Activated B cell treated with CpG ODN at 0.5 μM for 24 hours (primary cell): Measurements from ENCODE around the gene LYRM4. TPM values are rescaled to one million over a fixed set of nuclear protein-coding genes. Genes with fewer than 3 reads are reported as not detected.

ENCODE experiments used
- ATAC-seq: fragments of 200-7000 bp; cut with Tn5 transposase; one replicate; pipeline ENCODE4 v1.10.0; 2021; ENCODE audit warnings: low read depth, mild to moderate bottlenecking, moderate library complexity
- CTCF ChIA-PET: fragments of 350-600 bp; sonication (Branson Sonifier 250); formaldehyde crosslinking; loops from one replicate; lab custom pipeline; 2021; ENCODE audit warnings: antibody characterized with exemption; lab: Charles Lee
- POLR2A ChIA-PET: fragments of 350-600 bp; sonication (Branson Sonifier 250); formaldehyde crosslinking; loops from one replicate; lab custom pipeline; 2021; ENCODE audit warnings: antibody characterized with exemption; lab: Charles Lee
- DNase-seq: peaks from one replicate; pipeline ENCODE4 v3.0.0; 2022
- H3K27ac Mint-ChIP-seq: one replicate; pipeline ENCODE4 v1.8.0; 2020; ENCODE audit warnings: mixed read lengths
- H3K27me3 Mint-ChIP-seq: one replicate; pipeline ENCODE4 v1.8.0; 2021; ENCODE audit warnings: mixed read lengths
- H3K36me3 Mint-ChIP-seq: one replicate; pipeline ENCODE4 v1.8.0; 2021; ENCODE audit warnings: low read depth, mixed read lengths
- H3K4me1 Mint-ChIP-seq: one replicate; pipeline ENCODE4 v1.8.0; 2021; ENCODE audit warnings: mixed read lengths
- H3K4me3 Mint-ChIP-seq: one replicate; pipeline ENCODE4 v1.8.0; 2020; ENCODE audit warnings: mild to moderate bottlenecking, mixed read lengths
- H3K9me3 Mint-ChIP-seq: one replicate; pipeline ENCODE4 v1.8.0; 2020; ENCODE audit warnings: mixed read lengths
- CTCF ChIP-seq: fragments of 200-600 bp; IDR thresholded peaks from one replicate; pipeline ENCODE4 v1.8.0; 2022; ENCODE audit warnings: antibody characterized with exemption, mild to moderate bottlenecking
- intact Hi-C: fragments of 100-400 bp; cut with micrococcal nuclease; formaldehyde crosslinking; loops from one replicate; pipeline ENCODE4 v1.15.1; 2024
- total RNA-seq: library from RNA; stranded (reverse); gene quantifications from 2 replicates; pipeline ENCODE4 v1.2.3, GENCODE V29; 2022

LYRM4 gene
- total RNA-seq, 1 donor from 2014 or later = 51.2 TPM

- H3K27me3 Mint-ChIP-seq = no peaks in the 10 kb centered on the region
- ChIA-PET POLR2A (interaction anchor here (0.7 to 2.8 kb wide), 2 partner anchors 29 to 43 kb away, joined by 3 to 37 read pairs; no protein-coding TSS in a partner anchor), CTCF (interaction anchor here (1.1 kb wide), 1 partner anchor 43 kb away, joined by 7 read pairs; no protein-coding TSS in a partner anchor)
- peak overlapping the region; percentile 97 for H3K27ac Mint-ChIP-seq
- TF ChIP-seq CTCF = no peak
- H3K36me3 Mint-ChIP-seq = peaks cover 21% of the 10 kb centered on the region
- intact Hi-C loops = no loop called here
- no peaks in the 10 kb centered on the region for H3K9me3 Mint-ChIP-seq
- peaks cover 25% of the 10 kb centered on the region for H3K4me1 Mint-ChIP-seq
- peak overlapping the region; percentile 98 for H3K4me3 Mint-ChIP-seq
- no peak for ATAC-seq
- DNase-seq = no peak
Measured at GRCh38 chr6:5259428-5259827, 1.3 kb downstream of the LYRM4 start.

- Mint-ChIP-seq H3K4me3 (no peak overlapping the region), H3K9me3 (no peaks in the 10 kb centered on the region), H3K27me3 (no peaks in the 10 kb centered on the region), H3K36me3 (peaks cover 32% of the 10 kb centered on the region), H3K4me1 (peaks cover 21% of the 10 kb centered on the region), H3K27ac (no peak overlapping the region)
- DNase-seq = no peak
- ChIA-PET POLR2A (interaction anchor here (1.5 kb wide), 1 partner anchor 46 kb away, joined by 5 read pairs; no protein-coding TSS in a partner anchor), CTCF (no interaction called here)
- intact Hi-C loops = no loop called here
- no peak for TF ChIP-seq CTCF
- ATAC-seq = no peak
Measured at GRCh38 chr6:5257400-5257799, 3.4 kb downstream of the LYRM4 start.

- no peak for DNase-seq
- no peak for TF ChIP-seq CTCF
- no peak for ATAC-seq
- POLR2A ChIA-PET = interaction anchor here (1.5 kb wide), 1 partner anchor 46 kb away, joined by 5 read pairs; no protein-coding TSS in a partner anchor
- Mint-ChIP-seq H3K9me3 (no peaks in the 10 kb centered on the region), H3K4me1 (peaks cover 17% of the 10 kb centered on the region), H3K4me3 (no peak overlapping the region), H3K36me3 (peaks cover 37% of the 10 kb centered on the region), H3K27ac (no peak overlapping the region), H3K27me3 (no peaks in the 10 kb centered on the region)
- CTCF ChIA-PET = no interaction called here
- intact Hi-C loops = no loop called here
Measured at GRCh38 chr6:5256952-5257351, 3.8 kb downstream of the LYRM4 start.

- Mint-ChIP-seq H3K4me3 (no peak overlapping the region), H3K9me3 (peaks cover 5% of the 10 kb centered on the region), H3K4me1 (no peaks in the 10 kb centered on the region), H3K27ac (no peak overlapping the region), H3K27me3 (no peaks in the 10 kb centered on the region), H3K36me3 (peaks cover 29% of the 10 kb centered on the region)
- ChIA-PET CTCF (interaction anchor here (1.2 kb wide), 1 partner anchor 52 kb away, joined by 5 read pairs; no protein-coding TSS in a partner anchor), POLR2A (no interaction called here)
- intact Hi-C loops = no loop called here
- no peak for TF ChIP-seq CTCF
- DNase-seq = no peak
- ATAC-seq = no peak
Measured at GRCh38 chr6:5250911-5251310, 9.8 kb downstream of the LYRM4 start.

- Mint-ChIP-seq H3K36me3 (peaks cover 29% of the 10 kb centered on the region), H3K27me3 (no peaks in the 10 kb centered on the region), H3K27ac (no peak overlapping the region), H3K4me1 (no peaks in the 10 kb centered on the region), H3K9me3 (peaks cover 5% of the 10 kb centered on the region), H3K4me3 (no peak overlapping the region)
- intact Hi-C loops = no loop called here
- POLR2A ChIA-PET = no interaction called here
- TF ChIP-seq CTCF = no peak
- ATAC-seq = no peak
- CTCF ChIA-PET = interaction anchor here (1.2 kb wide), 1 partner anchor 52 kb away, joined by 5 read pairs; no protein-coding TSS in a partner anchor
- DNase-seq = no peak
Measured at GRCh38 chr6:5250451-5250850, 10.3 kb downstream of the LYRM4 start.
